ENCODE measurements around the gene MLST8.

The MLST8 gene

GRCh38 chr16:2173916-2174315 is 31.3 kb upstream of the MLST8 start:
- DNase-seq = no peak

- DNase-seq = no peak
These were observed 30.7 kb upstream of the MLST8 start for GRCh38 chr16:2174396-2175131.

- DNase-seq = no peak
These were observed 29.8 kb upstream of the MLST8 start for GRCh38 chr16:2175454-2175853.

GRCh38 chr16:2176047-2176446 is 29.2 kb upstream of the MLST8 start:
- DNase-seq = no peak

- no peak for DNase-seq
These were observed 28.2 kb upstream of the MLST8 start for GRCh38 chr16:2177101-2177500.

GRCh38 chr16:2177561-2177960 is 27.7 kb upstream of the MLST8 start:
- DNase-seq = no peak

GRCh38 chr16:2178321-2179106 is 26.7 kb upstream of the MLST8 start:
- no peak for DNase-seq

GRCh38 chr16:2179107-2179501 is 26.1 kb upstream of the MLST8 start:
- no peak for DNase-seq

GRCh38 chr16:2179576-2179975 is 25.7 kb upstream of the MLST8 start:
- DNase-seq = no peak

GRCh38 chr16:2180461-2180860 is 24.8 kb upstream of the MLST8 start:
- DNase-seq = no peak

GRCh38 chr16:2180962-2181923 is 24.0 kb upstream of the MLST8 start:
- DNase-seq = no peak

- DNase-seq = no peak
These were observed 23.3 kb upstream of the MLST8 start for GRCh38 chr16:2181952-2182351.

- DNase-seq = no peak
These were observed 21.6 kb upstream of the MLST8 start for GRCh38 chr16:2183671-2184070.

- no peak for DNase-seq
These were observed 20.9 kb upstream of the MLST8 start for GRCh38 chr16:2184346-2184745.

- DNase-seq = no peak
These were observed 20.3 kb upstream of the MLST8 start for GRCh38 chr16:2184962-2185361.

- no peak for DNase-seq
These were observed 19.2 kb upstream of the MLST8 start for GRCh38 chr16:2186064-2186463.

- no peak for DNase-seq
These were observed 18.7 kb upstream of the MLST8 start for GRCh38 chr16:2186505-2186904.

- no peak for DNase-seq
These were observed 18.0 kb upstream of the MLST8 start for GRCh38 chr16:2187212-2187611.

- no peak for DNase-seq
These were observed 16.9 kb upstream of the MLST8 start for GRCh38 chr16:2188395-2188794.

GRCh38 chr16:2189252-2189893 is 15.9 kb upstream of the MLST8 start:
- DNase-seq = no peak

GRCh38 chr16:2190002-2190658 is 15.1 kb upstream of the MLST8 start:
- DNase-seq = no peak
